HCT116 (cell line): ENCODE measurements around the gene PXMP4.

Experiments
- EZH2 ChIP-seq: fragments of 200-600 bp; sonication (generic); IDR thresholded peaks from 2 replicates; pipeline ENCODE4 v1.6.1; 2017; ENCODE audit warnings: antibody characterized with exemption, mixed run types
- POLR2A ChIP-seq: IDR thresholded peaks from 2 replicates; pipeline ENCODE4 v1.7.0; 2011; ENCODE audit warnings: borderline replicate concordance; ENCODE audit not compliant: insufficient read depth, insufficient read length; ENCODE audit errors: extremely low read depth
- RAD21 ChIP-seq: IDR thresholded peaks from 2 replicates; pipeline ENCODE4 v1.6.1; 2012; ENCODE audit warnings: low read depth, mild to moderate bottlenecking
- ZFX ChIP-seq: fragments of 450-650 bp; IDR thresholded peaks from 2 replicates; pipeline ENCODE4 v1.6.1; 2017
- TF ChIP-seq, protein P1 (sequence below), 3 experiments: fragments of 200-600 bp in 1 of 3; sonication (generic) in 1 of 3; IDR thresholded peaks in 2 of 3; conservative IDR thresholded peaks in 1 of 3; 2 replicates each; pipeline ENCODE4 v1.5.1; 2012 to 2017; ENCODE audit warnings: low read depth in 2 of 3, low read length in 2 of 3, antibody characterized with exemption in 1 of 3, borderline replicate concordance in 1 of 3, control low read depth in 1 of 3, mild to moderate bottlenecking in 1 of 3, mixed read lengths in 1 of 3, mixed run types in 1 of 3, moderate library complexity in 1 of 3; ENCODE audit not compliant: insufficient read depth in 1 of 3

DNA sequence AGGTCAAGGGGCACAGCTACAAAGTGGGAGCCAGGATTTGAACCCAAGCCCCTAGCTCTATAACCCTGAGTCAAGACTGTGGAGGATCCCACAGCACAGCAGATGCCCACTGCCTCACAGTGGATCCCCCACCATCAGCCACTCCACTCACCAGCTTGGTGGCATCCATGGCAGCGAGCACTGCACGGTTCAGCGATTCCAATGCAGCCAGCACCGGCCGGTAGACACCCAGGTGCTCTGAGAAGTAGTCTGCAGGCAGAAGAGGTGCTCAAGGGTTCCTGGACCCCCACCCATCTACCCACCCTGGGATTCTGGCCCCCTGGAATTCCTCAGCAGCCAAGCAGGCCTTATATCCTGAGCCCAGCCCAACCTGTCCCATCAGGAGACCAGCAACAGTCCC lies 50.9 kb downstream of the PXMP4 start:
- TF ChIP-seq ZFX (no peak), EZH2 (no peak), POLR2A (no peak), RAD21 (no peak)
- TF ChIP-seq, protein P1, sequence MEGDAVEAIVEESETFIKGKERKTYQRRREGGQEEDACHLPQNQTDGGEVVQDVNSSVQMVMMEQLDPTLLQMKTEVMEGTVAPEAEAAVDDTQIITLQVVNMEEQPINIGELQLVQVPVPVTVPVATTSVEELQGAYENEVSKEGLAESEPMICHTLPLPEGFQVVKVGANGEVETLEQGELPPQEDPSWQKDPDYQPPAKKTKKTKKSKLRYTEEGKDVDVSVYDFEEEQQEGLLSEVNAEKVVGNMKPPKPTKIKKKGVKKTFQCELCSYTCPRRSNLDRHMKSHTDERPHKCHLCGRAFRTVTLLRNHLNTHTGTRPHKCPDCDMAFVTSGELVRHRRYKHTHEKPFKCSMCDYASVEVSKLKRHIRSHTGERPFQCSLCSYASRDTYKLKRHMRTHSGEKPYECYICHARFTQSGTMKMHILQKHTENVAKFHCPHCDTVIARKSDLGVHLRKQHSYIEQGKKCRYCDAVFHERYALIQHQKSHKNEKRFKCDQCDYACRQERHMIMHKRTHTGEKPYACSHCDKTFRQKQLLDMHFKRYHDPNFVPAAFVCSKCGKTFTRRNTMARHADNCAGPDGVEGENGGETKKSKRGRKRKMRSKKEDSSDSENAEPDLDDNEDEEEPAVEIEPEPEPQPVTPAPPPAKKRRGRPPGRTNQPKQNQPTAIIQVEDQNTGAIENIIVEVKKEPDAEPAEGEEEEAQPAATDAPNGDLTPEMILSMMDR (IDR thresholded peaks at IDR 0.05 in 2 of 3, conservative IDR thresholded peaks at IDR 0.05 in 1 of 3; ENCODE audit: borderline replicate concordance in 1 of 3, insufficient read depth in 1 of 3, low read depth in 2 of 3, low read length in 2 of 3), result no peak
